ENCODE measurements around the gene SMAP1.

Gene SMAP1

GRCh38 chr6:70849348-70850069, 181.8 kb downstream of the SMAP1 start:
- Histone ChIP-seq H3K27ac (no peak overlapping the region), H3K4me3 (ENCODE audit: low read depth, low read length) (no peak overlapping the region), H3K79me2 (no peaks in the 10 kb centered on the region), H3K4me2 (ENCODE audit: low read length) (no peak overlapping the region), H2AFZ (no peak overlapping the region), H3K27me3 (ENCODE audit: control insufficient read depth, insufficient read depth, low read length) (no peaks in the 10 kb centered on the region), H3K4me1 (no peaks in the 10 kb centered on the region), H3K9me3 (ENCODE audit: control insufficient read depth, low read length) (no peaks in the 10 kb centered on the region), H3K36me3 (ENCODE audit: control insufficient read depth, insufficient read depth, low read length) (no peaks in the 10 kb centered on the region), H3K9ac (no peak overlapping the region)
- TF ChIP-seq CTCF (IDR thresholded peaks at IDR 0.05), result no peak

- no peaks in the 10 kb centered on the region for H3K79me2 ChIP-seq
These were observed 185.1 kb downstream of the SMAP1 start for GRCh38 chr6:70852667-70853246.

GRCh38 chr6:70857387-70858077, 189.8 kb downstream of the SMAP1 start:
- Histone ChIP-seq H3K36me3 (ENCODE audit: control insufficient read depth, insufficient read depth, low read length) (no peaks in the 10 kb centered on the region), H3K79me2 (no peaks in the 10 kb centered on the region), H3K27ac (no peak overlapping the region), H3K4me3 (ENCODE audit: low read depth, low read length) (no peak overlapping the region), H3K4me1 (no peaks in the 10 kb centered on the region), H3K9me3 (ENCODE audit: control insufficient read depth, low read length) (no peaks in the 10 kb centered on the region), H3K9ac (no peak overlapping the region), H3K4me2 (ENCODE audit: low read length) (no peak overlapping the region), H3K27me3 (ENCODE audit: control insufficient read depth, insufficient read depth, low read length) (no peaks in the 10 kb centered on the region), H2AFZ (no peak overlapping the region)
- TF ChIP-seq CTCF (IDR thresholded peaks at IDR 0.05), result no peak

More at GRCh38 chr6:70852667-70853246, 185.1 kb downstream of the SMAP1 start:
- H3K4me3 ChIP-seq (ENCODE audit: low read depth, low read length), result no peak overlapping the region
- no peaks in the 10 kb centered on the region for H3K4me1 ChIP-seq
- H2AFZ ChIP-seq, result no peak overlapping the region
- no peak overlapping the region for H3K9ac ChIP-seq
- H3K9me3 ChIP-seq (ENCODE audit: control insufficient read depth, low read length), result no peaks in the 10 kb centered on the region
- H3K27me3 ChIP-seq (ENCODE audit: control insufficient read depth, insufficient read depth, low read length), result no peaks in the 10 kb centered on the region
- H3K36me3 ChIP-seq (ENCODE audit: control insufficient read depth, insufficient read depth, low read length), result no peaks in the 10 kb centered on the region
- H3K4me2 ChIP-seq (ENCODE audit: low read length), result no peak overlapping the region
- H3K27ac ChIP-seq, result no peak overlapping the region
- no peak for TF ChIP-seq CTCF (IDR thresholded peaks at IDR 0.05)

GRCh38 chr6:70860045-70860444, 192.4 kb downstream of the SMAP1 start:
- no peaks in the 10 kb centered on the region for H3K79me2 ChIP-seq
- H3K4me2 ChIP-seq (ENCODE audit: low read length), result no peak overlapping the region
- H3K9me3 ChIP-seq (ENCODE audit: control insufficient read depth, low read length), result no peaks in the 10 kb centered on the region
- H3K36me3 ChIP-seq (ENCODE audit: control insufficient read depth, insufficient read depth, low read length), result no peaks in the 10 kb centered on the region
- no peak overlapping the region for H3K4me3 ChIP-seq (ENCODE audit: low read depth, low read length)
- TF ChIP-seq CTCF (IDR thresholded peaks at IDR 0.05), result no peak
- H3K4me1 ChIP-seq, result no peaks in the 10 kb centered on the region
- no peak overlapping the region for H3K27ac ChIP-seq
- H3K27me3 ChIP-seq (ENCODE audit: control insufficient read depth, insufficient read depth, low read length), result no peaks in the 10 kb centered on the region
- no peak overlapping the region for H3K9ac ChIP-seq
- no peak overlapping the region for H2AFZ ChIP-seq
